Gastrocnemius medialis (tissue), 4 donors: ENCODE measurements around the gene CPLX3. TPM values are rescaled to one million over a fixed set of nuclear protein-coding genes. Genes with fewer than 3 reads are reported as not detected.

Source experiments
- ATAC-seq, 2 donors: fragments of 150-250 bp; one replicate each; pipeline ENCODE4 v1.9.1; 2016
- DNase-seq, 2 donors: peaks; one replicate each; pipeline ENCODE4 v3.0.0-alpha.2; 2019
- H3K27ac ChIP-seq, 4 donors: fragments of 200-600 bp; sonication (generic); 1 replicate in 1 of 4; 2 replicates in 3 of 4; pipeline ENCODE4 v1.5.1; 2016 to 2018; ENCODE audit warnings: mild to moderate bottlenecking in 2 of 4, moderate library complexity in 1 of 4
- H3K27me3 ChIP-seq, 3 donors: fragments of 200-600 bp; sonication (generic) in 2 of 3; 1 replicate in 1 of 3; 2 replicates in 2 of 3; pipeline versions ENCODE4 v1.5.1 to v1.6.0; 2016 to 2019; ENCODE audit warnings: mild to moderate bottlenecking in 1 of 3, moderate library complexity in 1 of 3
- H3K36me3 ChIP-seq, 2 donors: fragments of 200-600 bp; sonication (generic) in 1 of 2; one replicate each; pipeline ENCODE4 v1.5.1; 2017 to 2018
- H3K4me1 ChIP-seq, 2 donors: fragments of 200-600 bp; sonication (generic) in 1 of 2; one replicate each; pipeline ENCODE4 v1.5.1; 2016 to 2017; ENCODE audit warnings: mild to moderate bottlenecking in 2 of 2
- H3K4me3 ChIP-seq, 4 donors: fragments of 200-600 bp; sonication (generic) in 3 of 4; 1 replicate in 1 of 4; 2 replicates in 3 of 4; pipeline ENCODE4 v1.5.1; 2016 to 2019; ENCODE audit warnings: mild to moderate bottlenecking in 2 of 4
- H3K9me3 ChIP-seq, 3 donors: fragments of 200-600 bp; sonication (generic) in 2 of 3; 1 replicate in 1 of 3; 2 replicates in 2 of 3; pipeline ENCODE4 v1.5.1; 2016 to 2019
- POLR2A ChIP-seq, 2 donors: fragments of 450-650 bp; IDR thresholded peaks; one replicate each; pipeline ENCODE4 v1.6.1; 2017; ENCODE audit warnings: antibody characterized with exemption in 2 of 2, mild to moderate bottlenecking in 2 of 2, moderate library complexity in 2 of 2
- in situ Hi-C, 4 donors: fragments of 200-750 bp; cut with MboI; loops; one replicate each; pipeline versions ENCODE4 v1.15.0 to v1.8.0; 2017; ENCODE audit warnings: low sequenced_read_pairs in 4 of 4
- intact Hi-C: fragments of 100-400 bp; cut with DNase I; formaldehyde crosslinking; loops from one replicate; pipeline ENCODE4 v1.15.1; 2023; ENCODE audit warnings: low total_unique reads
- total RNA-seq, 4 donors: library from RNA; depleted of rRNA; stranded (reverse); fragments of >200 nt; gene quantifications; one replicate each; pipeline versions ENCODE4 v1.1.0 to v1.2.3, GENCODE V29; 2016
- TF ChIP-seq, protein P1 (sequence below), 5 experiments: fragments of 450-650 bp in 3 of 5; fragments of 200-600 bp in 2 of 5; sonication (generic) in 2 of 5; IDR thresholded peaks in 4 of 5; conservative IDR thresholded peaks in 1 of 5; 1 replicate in 4 of 5; 2 replicates in 1 of 5; pipeline ENCODE4 v1.5.1; 2016 to 2019; ENCODE audit warnings: antibody characterized with exemption in 5 of 5, mild to moderate bottlenecking in 3 of 5, moderate library complexity in 3 of 5

The CPLX3 gene
- total RNA-seq, 4 donors from 2014 or later: not detected

DNA sequence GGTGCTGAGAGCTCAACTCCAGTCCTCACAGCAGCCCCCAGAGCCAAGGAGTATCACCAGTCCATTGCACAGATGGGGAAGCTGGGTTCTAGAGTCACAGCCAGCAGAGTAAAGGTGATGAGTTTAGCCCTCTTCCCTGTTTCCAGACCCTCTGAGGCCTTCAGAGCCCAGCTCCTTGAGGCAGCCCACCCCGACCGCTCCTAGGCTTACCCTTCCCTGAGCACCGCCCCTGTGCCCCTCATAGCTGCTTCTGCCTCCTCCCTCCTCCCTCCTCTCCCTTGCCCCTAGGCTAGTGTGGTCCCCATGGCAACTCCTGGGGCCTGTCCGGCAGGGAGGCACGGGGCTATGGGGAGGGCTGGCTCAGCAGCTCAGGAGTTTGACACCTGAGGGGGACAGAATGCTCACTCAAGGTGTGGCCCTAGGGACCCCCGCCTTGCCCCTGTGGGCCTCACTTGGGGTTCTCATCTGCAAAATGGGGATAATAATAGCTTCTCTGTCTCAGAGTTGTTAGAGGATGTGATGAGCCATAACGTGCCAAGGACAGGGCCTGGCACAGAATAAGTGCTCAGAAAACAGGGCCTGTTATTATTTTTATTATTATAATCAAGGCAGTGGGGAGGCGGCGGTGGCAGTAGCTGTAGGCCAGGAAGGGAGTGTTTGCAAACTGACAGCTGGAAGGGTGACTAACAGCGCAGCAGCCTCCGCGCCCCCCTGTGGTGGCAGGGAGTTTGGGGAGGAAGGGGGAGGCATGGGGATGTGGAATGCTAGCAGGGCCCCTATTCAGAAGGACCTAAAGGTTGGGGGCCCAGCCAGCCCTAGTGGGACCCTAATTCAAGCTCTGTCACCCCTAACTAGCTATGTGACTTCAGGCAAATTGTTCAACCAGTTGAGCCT is 33.0 kb upstream of the CPLX3 start:
- DNase-seq: no peak
- TF ChIP-seq, protein P1, sequence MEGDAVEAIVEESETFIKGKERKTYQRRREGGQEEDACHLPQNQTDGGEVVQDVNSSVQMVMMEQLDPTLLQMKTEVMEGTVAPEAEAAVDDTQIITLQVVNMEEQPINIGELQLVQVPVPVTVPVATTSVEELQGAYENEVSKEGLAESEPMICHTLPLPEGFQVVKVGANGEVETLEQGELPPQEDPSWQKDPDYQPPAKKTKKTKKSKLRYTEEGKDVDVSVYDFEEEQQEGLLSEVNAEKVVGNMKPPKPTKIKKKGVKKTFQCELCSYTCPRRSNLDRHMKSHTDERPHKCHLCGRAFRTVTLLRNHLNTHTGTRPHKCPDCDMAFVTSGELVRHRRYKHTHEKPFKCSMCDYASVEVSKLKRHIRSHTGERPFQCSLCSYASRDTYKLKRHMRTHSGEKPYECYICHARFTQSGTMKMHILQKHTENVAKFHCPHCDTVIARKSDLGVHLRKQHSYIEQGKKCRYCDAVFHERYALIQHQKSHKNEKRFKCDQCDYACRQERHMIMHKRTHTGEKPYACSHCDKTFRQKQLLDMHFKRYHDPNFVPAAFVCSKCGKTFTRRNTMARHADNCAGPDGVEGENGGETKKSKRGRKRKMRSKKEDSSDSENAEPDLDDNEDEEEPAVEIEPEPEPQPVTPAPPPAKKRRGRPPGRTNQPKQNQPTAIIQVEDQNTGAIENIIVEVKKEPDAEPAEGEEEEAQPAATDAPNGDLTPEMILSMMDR (IDR thresholded peaks at IDR 0.05 in 4 of 5, conservative IDR thresholded peaks at IDR 0.05 in 1 of 5): no peak
- TF ChIP-seq POLR2A (IDR thresholded peaks at IDR 0.05): no peak
- intact Hi-C loops: no loop called here
- Histone ChIP-seq H3K4me3 (no peak overlapping the region), H3K9me3 (no peaks in the 10 kb centered on the region), H3K4me1 (peaks cover 34 to 41% of the 10 kb centered on the region in 2 donors), H3K27ac (no peak overlapping the region), H3K27me3 (no peaks in the 10 kb centered on the region), H3K36me3 (no peaks in the 10 kb centered on the region)
- in situ Hi-C loops: no loop called here
- no peak for ATAC-seq

DNA sequence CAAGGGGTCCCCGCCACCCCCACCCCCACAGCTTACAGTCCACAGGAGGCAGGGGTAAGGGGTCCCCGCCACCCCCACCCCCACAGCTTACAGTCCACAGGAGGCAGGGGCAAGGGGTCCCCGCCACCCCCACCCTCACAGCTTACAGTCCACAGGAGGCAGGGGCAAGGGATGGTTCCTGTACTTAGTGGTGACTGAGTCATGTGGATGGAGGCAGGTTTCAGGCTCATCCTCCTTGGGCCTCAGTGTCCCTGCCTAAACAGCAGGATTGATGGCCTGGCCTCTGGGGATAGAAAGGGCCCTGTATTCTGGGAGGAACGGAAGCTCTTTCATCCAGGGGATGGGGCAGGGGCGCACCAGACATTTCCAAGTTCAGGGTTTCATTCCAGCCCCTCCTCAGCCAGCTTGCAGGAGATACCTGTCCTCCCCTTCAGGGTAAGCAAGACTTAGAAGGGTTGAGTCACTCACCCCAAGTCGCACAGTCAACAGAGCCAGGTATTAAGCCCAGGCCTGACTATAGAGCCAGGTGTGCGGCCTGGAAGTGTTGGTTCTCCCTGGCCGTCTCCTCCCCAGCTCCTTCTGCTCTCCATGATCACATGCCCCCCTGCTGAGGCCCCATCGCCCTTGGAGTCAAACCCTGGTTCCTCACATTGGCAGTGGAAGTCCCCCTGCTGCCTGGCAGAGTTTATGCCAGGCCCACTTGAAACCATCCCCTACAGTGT is 32.0 kb upstream of the CPLX3 start:
- TF ChIP-seq POLR2A (IDR thresholded peaks at IDR 0.05): no peak
- TF ChIP-seq, protein P1 (IDR thresholded peaks at IDR 0.05 in 4 of 5, conservative IDR thresholded peaks at IDR 0.05 in 1 of 5): no peak
- H3K9me3 ChIP-seq: no peaks in the 10 kb centered on the region
- H3K4me1 ChIP-seq: peaks cover 32 to 40% of the 10 kb centered on the region in 2 donors
- no peaks in the 10 kb centered on the region for H3K36me3 ChIP-seq
- H3K4me3 ChIP-seq: no peak overlapping the region
- intact Hi-C loops: no loop called here
- no peak overlapping the region for H3K27ac ChIP-seq
- ATAC-seq: no peak
- DNase-seq: no peak
- no peaks in the 10 kb centered on the region for H3K27me3 ChIP-seq
- in situ Hi-C loops: no loop called here

DNA sequence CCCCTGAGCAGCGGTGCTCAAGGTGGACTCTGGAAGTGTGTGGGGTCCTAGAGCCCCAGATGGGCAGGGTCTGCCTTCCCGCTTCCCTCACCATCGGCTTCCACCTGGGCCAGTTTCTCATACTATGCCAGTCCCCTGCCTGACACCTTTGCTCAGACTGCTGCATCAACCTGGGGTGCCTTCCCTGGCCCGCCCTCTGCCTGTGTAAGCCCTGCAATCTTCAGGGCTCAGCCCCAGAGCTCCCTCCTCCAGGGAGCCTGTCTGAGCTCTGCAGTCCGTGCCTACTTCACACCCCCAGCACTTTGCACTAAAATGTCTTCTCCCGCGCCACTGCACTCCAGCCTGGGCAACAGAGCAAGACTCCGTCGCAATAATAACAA is 31.5 kb upstream of the CPLX3 start:
- DNase-seq: no peak
- TF ChIP-seq, protein P1 (IDR thresholded peaks at IDR 0.05 in 4 of 5, conservative IDR thresholded peaks at IDR 0.05 in 1 of 5): no peak
- no peak for TF ChIP-seq POLR2A (IDR thresholded peaks at IDR 0.05)
- Histone ChIP-seq H3K4me1 (peaks cover 31 to 40% of the 10 kb centered on the region in 2 donors), H3K4me3 (no peak overlapping the region), H3K9me3 (no peaks in the 10 kb centered on the region), H3K27me3 (no peaks in the 10 kb centered on the region), H3K27ac (no peak overlapping the region), H3K36me3 (no peaks in the 10 kb centered on the region)
- in situ Hi-C loops: no loop called here
- intact Hi-C loops: no loop called here
- no peak for ATAC-seq

DNA sequence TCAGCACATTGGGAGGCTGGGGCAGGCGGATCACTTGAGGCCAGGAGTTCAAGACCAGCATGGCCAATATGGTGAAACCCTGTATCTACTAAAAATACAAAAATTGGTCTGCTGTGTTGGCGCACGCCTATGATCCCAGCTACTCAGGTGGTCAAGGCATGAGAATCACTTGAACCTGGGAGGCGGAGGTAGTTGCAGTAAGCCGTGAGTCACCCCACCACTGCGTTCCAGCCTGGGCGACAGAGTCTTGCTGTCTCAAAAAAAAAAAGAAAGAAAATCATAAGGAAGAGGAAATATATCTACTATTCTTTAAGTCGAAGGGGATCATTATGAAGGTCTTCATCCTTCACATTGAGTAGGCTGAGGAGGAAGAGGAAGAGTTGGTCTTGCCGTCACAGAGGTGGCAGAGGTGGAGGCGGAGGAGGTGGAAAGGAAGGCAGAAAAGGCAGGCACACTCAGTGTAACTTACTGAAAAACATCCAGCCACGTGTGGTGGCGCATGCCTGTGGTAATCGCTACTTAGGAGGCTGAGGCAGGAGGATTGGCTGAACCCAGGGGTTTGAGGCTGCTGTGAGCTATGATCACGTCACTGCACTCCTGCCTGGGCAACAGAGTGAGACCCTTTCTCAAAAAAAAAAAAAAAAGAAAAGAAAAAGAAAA is 30.3 kb upstream of the CPLX3 start:
- no peak overlapping the region for H3K27ac ChIP-seq
- TF ChIP-seq POLR2A (IDR thresholded peaks at IDR 0.05): no peak
- TF ChIP-seq, protein P1 (IDR thresholded peaks at IDR 0.05 in 4 of 5, conservative IDR thresholded peaks at IDR 0.05 in 1 of 5): no peak
- in situ Hi-C loops: no loop called here

More for the DNA sequence above, 30.3 kb upstream of the CPLX3 start:
- intact Hi-C loops: no loop called here
- DNase-seq: no peak
- Histone ChIP-seq H3K27me3 (no peaks in the 10 kb centered on the region), H3K9me3 (no peaks in the 10 kb centered on the region), H3K36me3 (no peaks in the 10 kb centered on the region), H3K4me1 (peaks cover 23 to 30% of the 10 kb centered on the region in 2 donors), H3K4me3 (no peak overlapping the region)
- no peak for ATAC-seq
